Measurements from ENCODE around the gene TDRD12.

DNA sequence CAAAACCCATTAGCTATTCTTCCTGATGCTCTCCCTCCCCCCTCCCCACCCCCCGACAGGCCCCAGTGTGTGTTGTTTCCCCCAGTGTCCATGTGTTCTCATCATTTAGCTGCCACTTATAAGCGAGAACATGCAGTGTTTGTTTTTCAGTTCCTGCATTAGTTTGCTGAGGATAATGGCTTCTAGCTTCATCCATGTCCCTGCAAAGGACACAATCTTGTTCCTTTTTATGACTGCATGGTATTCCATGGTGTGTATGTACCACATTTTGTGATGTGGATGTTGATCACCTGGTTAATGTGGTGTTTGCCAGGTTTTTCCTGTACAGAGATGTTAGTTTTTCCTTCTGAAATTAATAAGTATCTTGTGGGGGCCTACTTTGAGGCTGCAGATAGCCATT, 31.5 kb downstream of the TDRD12 start:
- TF ChIP-seq ZNF274 (IDR thresholded peaks at IDR 0.05; ENCODE audit: low read length) = no peak
- TF ChIP-seq ZNF274 (tag by site-specific recombination; IDR thresholded peaks at IDR 0.05; ENCODE audit: borderline replicate concordance) = no peak
- TF ChIP-seq, protein P1, sequence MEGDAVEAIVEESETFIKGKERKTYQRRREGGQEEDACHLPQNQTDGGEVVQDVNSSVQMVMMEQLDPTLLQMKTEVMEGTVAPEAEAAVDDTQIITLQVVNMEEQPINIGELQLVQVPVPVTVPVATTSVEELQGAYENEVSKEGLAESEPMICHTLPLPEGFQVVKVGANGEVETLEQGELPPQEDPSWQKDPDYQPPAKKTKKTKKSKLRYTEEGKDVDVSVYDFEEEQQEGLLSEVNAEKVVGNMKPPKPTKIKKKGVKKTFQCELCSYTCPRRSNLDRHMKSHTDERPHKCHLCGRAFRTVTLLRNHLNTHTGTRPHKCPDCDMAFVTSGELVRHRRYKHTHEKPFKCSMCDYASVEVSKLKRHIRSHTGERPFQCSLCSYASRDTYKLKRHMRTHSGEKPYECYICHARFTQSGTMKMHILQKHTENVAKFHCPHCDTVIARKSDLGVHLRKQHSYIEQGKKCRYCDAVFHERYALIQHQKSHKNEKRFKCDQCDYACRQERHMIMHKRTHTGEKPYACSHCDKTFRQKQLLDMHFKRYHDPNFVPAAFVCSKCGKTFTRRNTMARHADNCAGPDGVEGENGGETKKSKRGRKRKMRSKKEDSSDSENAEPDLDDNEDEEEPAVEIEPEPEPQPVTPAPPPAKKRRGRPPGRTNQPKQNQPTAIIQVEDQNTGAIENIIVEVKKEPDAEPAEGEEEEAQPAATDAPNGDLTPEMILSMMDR (tag by site-specific recombination; IDR thresholded peaks at IDR 0.05) = no peak
- TF ChIP-seq, protein P2, sequence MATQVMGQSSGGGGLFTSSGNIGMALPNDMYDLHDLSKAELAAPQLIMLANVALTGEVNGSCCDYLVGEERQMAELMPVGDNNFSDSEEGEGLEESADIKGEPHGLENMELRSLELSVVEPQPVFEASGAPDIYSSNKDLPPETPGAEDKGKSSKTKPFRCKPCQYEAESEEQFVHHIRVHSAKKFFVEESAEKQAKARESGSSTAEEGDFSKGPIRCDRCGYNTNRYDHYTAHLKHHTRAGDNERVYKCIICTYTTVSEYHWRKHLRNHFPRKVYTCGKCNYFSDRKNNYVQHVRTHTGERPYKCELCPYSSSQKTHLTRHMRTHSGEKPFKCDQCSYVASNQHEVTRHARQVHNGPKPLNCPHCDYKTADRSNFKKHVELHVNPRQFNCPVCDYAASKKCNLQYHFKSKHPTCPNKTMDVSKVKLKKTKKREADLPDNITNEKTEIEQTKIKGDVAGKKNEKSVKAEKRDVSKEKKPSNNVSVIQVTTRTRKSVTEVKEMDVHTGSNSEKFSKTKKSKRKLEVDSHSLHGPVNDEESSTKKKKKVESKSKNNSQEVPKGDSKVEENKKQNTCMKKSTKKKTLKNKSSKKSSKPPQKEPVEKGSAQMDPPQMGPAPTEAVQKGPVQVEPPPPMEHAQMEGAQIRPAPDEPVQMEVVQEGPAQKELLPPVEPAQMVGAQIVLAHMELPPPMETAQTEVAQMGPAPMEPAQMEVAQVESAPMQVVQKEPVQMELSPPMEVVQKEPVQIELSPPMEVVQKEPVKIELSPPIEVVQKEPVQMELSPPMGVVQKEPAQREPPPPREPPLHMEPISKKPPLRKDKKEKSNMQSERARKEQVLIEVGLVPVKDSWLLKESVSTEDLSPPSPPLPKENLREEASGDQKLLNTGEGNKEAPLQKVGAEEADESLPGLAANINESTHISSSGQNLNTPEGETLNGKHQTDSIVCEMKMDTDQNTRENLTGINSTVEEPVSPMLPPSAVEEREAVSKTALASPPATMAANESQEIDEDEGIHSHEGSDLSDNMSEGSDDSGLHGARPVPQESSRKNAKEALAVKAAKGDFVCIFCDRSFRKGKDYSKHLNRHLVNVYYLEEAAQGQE (tag by site-specific recombination; IDR thresholded peaks at IDR 0.05) = no peak
- TF ChIP-seq YY1 (tag by site-specific recombination; IDR thresholded peaks at IDR 0.05) = no peak
- TF ChIP-seq, protein P3, sequence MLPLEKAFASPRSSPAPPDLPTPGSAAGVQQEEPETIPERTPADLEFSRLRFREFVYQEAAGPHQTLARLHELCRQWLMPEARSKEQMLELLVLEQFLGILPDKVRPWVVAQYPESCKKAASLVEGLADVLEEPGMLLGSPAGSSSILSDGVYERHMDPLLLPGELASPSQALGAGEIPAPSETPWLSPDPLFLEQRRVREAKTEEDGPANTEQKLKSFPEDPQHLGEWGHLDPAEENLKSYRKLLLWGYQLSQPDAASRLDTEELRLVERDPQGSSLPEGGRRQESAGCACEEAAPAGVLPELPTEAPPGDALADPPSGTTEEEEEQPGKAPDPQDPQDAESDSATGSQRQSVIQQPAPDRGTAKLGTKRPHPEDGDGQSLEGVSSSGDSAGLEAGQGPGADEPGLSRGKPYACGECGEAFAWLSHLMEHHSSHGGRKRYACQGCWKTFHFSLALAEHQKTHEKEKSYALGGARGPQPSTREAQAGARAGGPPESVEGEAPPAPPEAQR (tag by site-specific recombination; IDR thresholded peaks at IDR 0.05) = no peak
- TF ChIP-seq KLF1 (tag by site-specific recombination; IDR thresholded peaks at IDR 0.05) = no peak
- TF ChIP-seq, protein P4, sequence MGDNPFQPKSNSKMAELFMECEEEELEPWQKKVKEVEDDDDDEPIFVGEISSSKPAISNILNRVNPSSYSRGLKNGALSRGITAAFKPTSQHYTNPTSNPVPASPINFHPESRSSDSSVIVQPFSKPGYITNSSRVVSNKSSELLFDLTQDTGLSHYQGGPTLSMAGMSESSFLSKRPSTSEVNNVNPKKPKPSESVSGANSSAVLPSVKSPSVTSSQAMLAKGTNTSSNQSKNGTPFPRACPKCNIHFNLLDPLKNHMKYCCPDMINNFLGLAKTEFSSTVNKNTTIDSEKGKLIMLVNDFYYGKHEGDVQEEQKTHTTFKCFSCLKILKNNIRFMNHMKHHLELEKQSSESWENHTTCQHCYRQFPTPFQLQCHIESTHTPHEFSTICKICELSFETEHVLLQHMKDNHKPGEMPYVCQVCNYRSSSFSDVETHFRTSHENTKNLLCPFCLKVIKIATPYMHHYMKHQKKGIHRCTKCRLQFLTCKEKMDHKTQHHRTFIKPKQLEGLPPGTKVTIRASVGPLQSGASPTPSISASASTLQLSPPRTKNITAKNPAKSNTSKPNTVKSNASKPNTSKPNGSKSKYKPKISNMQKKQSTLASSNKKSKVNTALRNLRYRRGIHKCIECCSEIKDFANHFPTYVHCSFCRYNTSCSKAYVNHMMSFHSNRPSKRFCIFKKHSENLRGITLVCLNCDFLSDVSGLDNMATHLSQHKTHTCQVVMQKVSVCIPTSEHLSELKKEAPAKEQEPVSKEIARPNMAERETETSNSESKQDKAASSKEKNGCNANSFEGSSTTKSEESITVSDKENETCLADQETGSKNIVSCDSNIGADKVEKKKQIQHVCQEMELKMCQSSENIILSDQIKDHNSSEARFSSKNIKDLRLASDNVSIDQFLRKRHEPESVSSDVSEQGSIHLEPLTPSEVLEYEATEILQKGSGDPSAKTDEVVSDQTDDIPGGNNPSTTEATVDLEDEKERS (tag by site-specific recombination; IDR thresholded peaks at IDR 0.05) = no peak
- TF ChIP-seq, protein P5, sequence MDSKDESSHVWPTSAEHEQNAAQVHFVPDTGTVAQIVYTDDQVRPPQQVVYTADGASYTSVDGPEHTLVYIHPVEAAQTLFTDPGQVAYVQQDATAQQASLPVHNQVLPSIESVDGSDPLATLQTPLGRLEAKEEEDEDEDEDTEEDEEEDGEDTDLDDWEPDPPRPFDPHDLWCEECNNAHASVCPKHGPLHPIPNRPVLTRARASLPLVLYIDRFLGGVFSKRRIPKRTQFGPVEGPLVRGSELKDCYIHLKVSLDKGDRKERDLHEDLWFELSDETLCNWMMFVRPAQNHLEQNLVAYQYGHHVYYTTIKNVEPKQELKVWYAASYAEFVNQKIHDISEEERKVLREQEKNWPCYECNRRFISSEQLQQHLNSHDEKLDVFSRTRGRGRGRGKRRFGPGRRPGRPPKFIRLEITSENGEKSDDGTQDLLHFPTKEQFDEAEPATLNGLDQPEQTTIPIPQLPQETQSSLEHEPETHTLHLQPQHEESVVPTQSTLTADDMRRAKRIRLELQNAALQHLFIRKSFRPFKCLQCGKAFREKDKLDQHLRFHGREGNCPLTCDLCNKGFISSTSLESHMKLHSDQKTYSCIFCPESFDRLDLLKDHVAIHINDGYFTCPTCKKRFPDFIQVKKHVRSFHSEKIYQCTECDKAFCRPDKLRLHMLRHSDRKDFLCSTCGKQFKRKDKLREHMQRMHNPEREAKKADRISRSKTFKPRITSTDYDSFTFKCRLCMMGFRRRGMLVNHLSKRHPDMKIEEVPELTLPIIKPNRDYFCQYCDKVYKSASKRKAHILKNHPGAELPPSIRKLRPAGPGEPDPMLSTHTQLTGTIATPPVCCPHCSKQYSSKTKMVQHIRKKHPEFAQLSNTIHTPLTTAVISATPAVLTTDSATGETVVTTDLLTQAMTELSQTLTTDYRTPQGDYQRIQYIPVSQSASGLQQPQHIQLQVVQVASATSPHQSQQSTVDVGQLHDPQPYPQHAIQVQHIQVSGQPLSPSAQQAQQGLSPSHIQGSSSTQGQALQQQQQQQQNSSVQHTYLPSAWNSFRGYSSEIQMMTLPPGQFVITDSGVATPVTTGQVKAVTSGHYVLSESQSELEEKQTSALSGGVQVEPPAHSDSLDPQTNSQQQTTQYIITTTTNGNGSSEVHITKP (tag by site-specific recombination; IDR thresholded peaks at IDR 0.05) = no peak
- TF ChIP-seq GLI4 (tag by site-specific recombination; IDR thresholded peaks at IDR 0.05) = no peak
- TF ChIP-seq ZNF23 (tag by site-specific recombination; IDR thresholded peaks at IDR 0.05; ENCODE audit: borderline replicate concordance) = no peak
- TF ChIP-seq HOXA7 (CRISPR knock-in tag; IDR thresholded peaks at IDR 0.05; ENCODE audit: borderline replicate concordance) = no peak
- no peak for TF ChIP-seq ZNF558 (tag by site-specific recombination; IDR thresholded peaks at IDR 0.05)
